ENCODE measurements around the gene ZNRF1.

GRCh38 chr16:75114179-75114945 is 115.5 kb downstream of the ZNRF1 start:
- TF ChIP-seq CTCF (IDR thresholded peaks at IDR 0.05; ENCODE audit: low read depth, low read length) (no peak), POLR2A (IDR thresholded peaks at IDR 0.05; ENCODE audit: extremely low read depth, insufficient read length) (no peak)
- TF ChIP-seq, protein P1, sequence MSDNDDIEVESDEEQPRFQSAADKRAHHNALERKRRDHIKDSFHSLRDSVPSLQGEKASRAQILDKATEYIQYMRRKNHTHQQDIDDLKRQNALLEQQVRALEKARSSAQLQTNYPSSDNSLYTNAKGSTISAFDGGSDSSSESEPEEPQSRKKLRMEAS (IDR thresholded peaks at IDR 0.05; ENCODE audit: low read depth, low read length) = no peak
